Measurements from ENCODE around the gene TSPEAR.

Gene TSPEAR

DNA sequence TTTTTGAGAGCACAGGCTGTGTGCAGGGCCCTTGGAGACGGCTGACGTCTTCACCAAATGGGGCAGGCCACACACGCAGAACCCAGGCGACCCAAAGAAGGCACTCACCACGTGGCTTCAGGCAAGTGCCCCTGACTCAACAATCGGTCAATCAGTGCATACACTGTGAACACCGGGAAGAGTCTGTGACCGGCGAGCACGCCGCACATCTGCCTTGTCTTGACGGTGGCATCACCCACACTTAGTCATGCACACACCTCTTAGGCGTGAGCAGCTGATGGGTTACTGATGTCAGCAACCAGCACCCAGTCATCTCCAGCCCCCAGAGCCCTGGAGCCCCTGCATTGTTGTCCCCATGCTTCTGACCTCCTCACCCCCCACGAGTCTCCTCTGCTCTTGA, 261.0 kb downstream of the TSPEAR start:
- ChIA-PET POLR2A (no interaction called here), CTCF (no interaction called here)
- DNase-seq (ENCODE audit: extremely low spot score) = no peak
- no peak for TF ChIP-seq HDGF (IDR thresholded peaks at IDR 0.05; ENCODE audit: borderline replicate concordance)
- TF ChIP-seq NFRKB (IDR thresholded peaks at IDR 0.05) = no peak
- TF ChIP-seq ELF4 (IDR thresholded peaks at IDR 0.05) = no peak
- no peak for TF ChIP-seq LEF1 (IDR thresholded peaks at IDR 0.05; ENCODE audit: borderline replicate concordance)

DNA sequence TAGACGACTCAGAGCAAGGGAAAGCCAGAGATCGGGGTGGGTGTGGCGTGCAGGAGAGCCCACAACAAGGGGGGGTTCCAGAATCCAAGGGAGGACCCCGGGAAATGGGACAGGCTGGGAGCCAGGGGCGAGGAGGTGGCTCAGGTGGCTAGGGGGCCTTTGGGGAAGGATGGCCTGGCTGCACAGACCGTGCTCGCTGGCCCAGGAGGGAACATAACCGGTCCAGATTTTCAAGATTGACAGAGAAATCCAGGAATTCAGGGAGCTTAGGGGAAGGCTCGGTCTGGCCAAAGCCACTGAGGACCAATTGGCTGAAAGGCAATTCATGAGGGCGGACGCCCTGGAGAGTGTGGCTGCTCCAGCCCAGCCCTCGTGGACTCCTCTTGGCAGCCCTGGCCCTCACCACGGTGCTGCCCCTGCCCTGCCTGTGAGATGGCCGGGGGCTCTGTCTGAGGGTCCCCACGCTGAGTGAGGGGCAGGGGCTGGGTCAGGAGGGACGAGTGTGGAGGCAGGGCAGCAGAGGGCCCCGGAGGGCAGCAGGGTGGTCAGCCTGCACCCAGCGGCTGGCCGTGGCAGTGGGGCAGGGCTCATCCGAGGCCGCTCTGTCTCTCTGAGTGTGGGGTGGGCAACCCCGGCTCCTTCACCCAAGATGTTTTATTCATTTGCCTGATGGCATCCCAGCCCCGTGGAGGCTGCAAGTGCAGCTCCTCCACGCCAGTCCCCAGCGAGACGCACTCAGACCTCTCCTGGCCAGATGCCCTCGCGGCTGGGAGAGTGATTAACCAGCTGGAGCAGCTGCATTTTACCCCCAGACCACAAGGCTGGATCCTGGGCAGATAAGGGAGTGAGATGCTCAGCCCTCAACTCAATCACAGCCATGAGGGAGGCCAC, 261.7 kb downstream of the TSPEAR start:
- TF ChIP-seq FOXM1 (IDR thresholded peaks at IDR 0.05; ENCODE audit: borderline replicate concordance) (no peak), LEF1 (IDR thresholded peaks at IDR 0.05; ENCODE audit: borderline replicate concordance) (no peak), ARNT (IDR thresholded peaks at IDR 0.05) (no peak), HDGF (IDR thresholded peaks at IDR 0.05; ENCODE audit: borderline replicate concordance) (no peak), ZNF384 (IDR thresholded peaks at IDR 0.05) (no peak), NFRKB (IDR thresholded peaks at IDR 0.05) (no peak), TARDBP (IDR thresholded peaks at IDR 0.05) (no peak)
- TF ChIP-seq, protein P1, sequence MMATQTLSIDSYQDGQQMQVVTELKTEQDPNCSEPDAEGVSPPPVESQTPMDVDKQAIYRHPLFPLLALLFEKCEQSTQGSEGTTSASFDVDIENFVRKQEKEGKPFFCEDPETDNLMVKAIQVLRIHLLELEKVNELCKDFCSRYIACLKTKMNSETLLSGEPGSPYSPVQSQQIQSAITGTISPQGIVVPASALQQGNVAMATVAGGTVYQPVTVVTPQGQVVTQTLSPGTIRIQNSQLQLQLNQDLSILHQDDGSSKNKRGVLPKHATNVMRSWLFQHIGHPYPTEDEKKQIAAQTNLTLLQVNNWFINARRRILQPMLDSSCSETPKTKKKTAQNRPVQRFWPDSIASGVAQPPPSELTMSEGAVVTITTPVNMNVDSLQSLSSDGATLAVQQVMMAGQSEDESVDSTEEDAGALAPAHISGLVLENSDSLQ (IDR thresholded peaks at IDR 0.05) = no peak
- CTCF ChIA-PET = no interaction called here
- POLR2A ChIA-PET = no interaction called here
- DNase-seq (ENCODE audit: extremely low spot score) = no peak

DNA sequence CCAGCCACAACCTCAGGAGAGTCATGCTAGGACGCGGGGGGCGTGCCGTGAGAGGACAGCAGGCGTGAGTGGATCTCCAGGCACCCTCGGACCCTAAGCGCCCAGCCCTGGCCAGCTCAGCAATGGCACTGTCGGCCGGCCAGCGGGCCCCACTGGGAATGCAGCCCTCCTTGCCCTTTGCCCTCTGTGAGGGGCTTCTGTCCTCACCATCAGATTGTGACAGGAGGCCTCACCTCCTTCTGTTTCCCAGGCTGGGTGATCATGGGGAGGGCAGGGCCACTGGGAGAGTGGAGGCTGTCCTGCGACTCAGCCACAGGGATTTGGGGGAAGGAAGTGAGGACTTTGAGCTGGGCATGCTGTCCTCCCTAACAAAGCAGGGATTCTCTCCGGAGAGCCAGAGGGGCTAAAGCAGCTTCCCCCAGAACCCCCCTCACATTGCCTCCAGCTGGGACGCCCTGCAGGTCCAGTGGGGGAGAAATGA, 262.7 kb downstream of the TSPEAR start:
- CTCF ChIA-PET = no interaction called here
- POLR2A ChIA-PET = no interaction called here
- DNase-seq (ENCODE audit: extremely low spot score) = no peak
- TF ChIP-seq ZNF384 (IDR thresholded peaks at IDR 0.05) (no peak), LEF1 (IDR thresholded peaks at IDR 0.05; ENCODE audit: borderline replicate concordance) (no peak), CTBP1 (IDR thresholded peaks at IDR 0.05; ENCODE audit: borderline replicate concordance) (no peak), HDGF (IDR thresholded peaks at IDR 0.05; ENCODE audit: borderline replicate concordance) (no peak), NFRKB (IDR thresholded peaks at IDR 0.05) (no peak), BHLHE40 (IDR thresholded peaks at IDR 0.05; ENCODE audit: borderline replicate concordance) (no peak), TARDBP (IDR thresholded peaks at IDR 0.05) (no peak), FOXA1 (IDR thresholded peaks at IDR 0.05) (no peak)
- TF ChIP-seq, protein P1 (IDR thresholded peaks at IDR 0.05) = no peak

Measured in HEK293T (cell line).